CD8-positive, alpha-beta memory T cell (primary cell): ENCODE data around the gene NFX1. TPM values are rescaled to one million over a fixed set of nuclear protein-coding genes. Genes with fewer than 3 reads are reported as not detected.
"Not testable (repeated sequence)": the region's sequence is repeated elsewhere in the genome, so short reads cannot be mapped to it uniquely, and the experiment has no call there.

ENCODE experiments used
- CTCF ChIA-PET: fragments of 350-600 bp; sonication (Branson Sonifier 250); formaldehyde crosslinking; loops from one replicate; lab custom pipeline; 2021; ENCODE audit warnings: antibody characterized with exemption; lab: Charles Lee
- POLR2A ChIA-PET: fragments of 350-600 bp; sonication (Branson Sonifier 250); formaldehyde crosslinking; loops from one replicate; lab custom pipeline; 2021; ENCODE audit warnings: antibody characterized with exemption; lab: Charles Lee
- DNase-seq, 5 donors: peaks; one replicate each; pipeline versions ENCODE4 v3.0.0 to v3.0.0-alpha.2; 2020 to 2022; ENCODE audit warnings: mixed read lengths in 1 of 5
- H3K27ac ChIP-seq: one replicate; pipeline ENCODE4 v1.7.0; 2013; ENCODE audit warnings: low read depth, mild to moderate bottlenecking, low read length, moderate library complexity
- H3K27me3 ChIP-seq: 2 replicates; pipeline ENCODE4 v1.7.0; 2013; ENCODE audit warnings: low read length, mild to moderate bottlenecking; ENCODE audit not compliant: insufficient read depth, poor library complexity, severe bottlenecking
- H3K36me3 ChIP-seq: 2 replicates; pipeline ENCODE4 v1.7.0; 2013; ENCODE audit warnings: mild to moderate bottlenecking, low read length, moderate library complexity; ENCODE audit not compliant: insufficient read depth
- H3K4me1 ChIP-seq: 2 replicates; pipeline ENCODE4 v1.7.0; 2013; ENCODE audit warnings: mild to moderate bottlenecking, low read length, moderate library complexity; ENCODE audit not compliant: insufficient read depth
- H3K4me3 ChIP-seq: 2 replicates; pipeline ENCODE4 v1.7.0; 2013; ENCODE audit warnings: mild to moderate bottlenecking, low read length
- H3K9me3 ChIP-seq: 2 replicates; pipeline ENCODE4 v1.7.0; 2013; ENCODE audit warnings: mild to moderate bottlenecking, low read length
- H3K27ac Mint-ChIP-seq, 8 donors: one replicate each; pipeline ENCODE4 v1.8.0; 2020 to 2021; ENCODE audit warnings: mixed read lengths in 8 of 8, mild to moderate bottlenecking in 6 of 8, inconsistent platforms in 3 of 8, moderate library complexity in 3 of 8
- H3K27me3 Mint-ChIP-seq, 2 donors: one replicate each; pipeline ENCODE4 v1.8.0; 2020 to 2021; ENCODE audit warnings: mixed read lengths in 2 of 2, mild to moderate bottlenecking in 1 of 2, moderate library complexity in 1 of 2
- H3K36me3 Mint-ChIP-seq, 3 donors: one replicate each; pipeline ENCODE4 v1.8.0; 2020 to 2021; ENCODE audit warnings: mixed read lengths in 3 of 3, inconsistent platforms in 1 of 3, mild to moderate bottlenecking in 1 of 3
- H3K4me1 Mint-ChIP-seq, 3 donors: one replicate each; pipeline ENCODE4 v1.8.0; 2020 to 2021; ENCODE audit warnings: mixed read lengths in 3 of 3, inconsistent platforms in 1 of 3, mild to moderate bottlenecking in 1 of 3
- H3K4me3 Mint-ChIP-seq, 7 donors: one replicate each; pipeline ENCODE4 v1.8.0; 2020 to 2021; ENCODE audit warnings: mixed read lengths in 7 of 7, mild to moderate bottlenecking in 6 of 7, moderate library complexity in 4 of 7, inconsistent platforms in 2 of 7
- H3K9me3 Mint-ChIP-seq, 5 donors: one replicate each; pipeline ENCODE4 v1.8.0; 2020 to 2022; ENCODE audit warnings: mixed read lengths in 5 of 5, mild to moderate bottlenecking in 3 of 5, moderate library complexity in 2 of 5, inconsistent platforms in 1 of 5
- polyA plus RNA-seq: library from polyadenylated mRNA; unstranded; fragments of 300-500 nt; fragmentation: Illumina TruSeq; gene quantifications from one replicate; pipeline ENCODE4 v1.2.3, GENCODE V29; 2021
- total RNA-seq, 2 experiments: library from RNA; stranded (reverse); gene quantifications; one replicate each; pipeline ENCODE4 v1.2.3, GENCODE V29; 2021

Gene NFX1
- total and polyA plus RNA-seq, 3 experiments from 2014 or later: 38.8 to 45.6 (median 42.7) TPM

DNA sequence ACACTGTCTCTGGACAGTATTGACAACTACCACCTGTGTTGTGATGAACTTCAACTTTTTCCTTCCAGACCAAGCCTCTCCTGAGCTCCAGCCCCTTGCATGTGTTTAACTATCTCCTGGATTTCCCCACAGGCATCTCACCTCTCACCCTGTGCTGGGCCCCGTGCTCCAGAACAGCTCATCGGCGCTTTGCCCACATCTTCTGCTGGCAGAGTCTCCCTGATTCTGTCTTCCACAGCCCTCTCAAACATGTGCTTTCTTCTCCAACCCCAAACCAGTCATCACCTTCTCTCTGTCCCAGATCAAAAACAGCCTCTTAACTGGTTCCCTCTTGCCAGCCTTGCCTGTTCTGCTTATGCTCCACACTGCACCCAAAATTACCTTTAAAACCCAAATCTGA is 103.7 kb downstream of the NFX1 start:
- H3K27me3 Mint-ChIP-seq: peaks cover 4 to 14% of the 10 kb centered on the region in 2 donors
- H3K27ac ChIP-seq, H3K36me3 ChIP-seq, DNase-seq, POLR2A ChIA-PET, H3K9me3 Mint-ChIP-seq, H3K4me3 ChIP-seq, H3K4me1 Mint-ChIP-seq, H3K36me3 Mint-ChIP-seq, H3K27me3 ChIP-seq, H3K9me3 ChIP-seq, H3K4me3 Mint-ChIP-seq, H3K4me1 ChIP-seq: not testable (repeated sequence)
- CTCF ChIA-PET: interaction anchor here (0.9 kb wide), 1 partner anchor 19 kb away, joined by 3 read pairs; no protein-coding TSS in a partner anchor
- peak overlapping the region in 1 of 8 donors; percentile 40 for H3K27ac Mint-ChIP-seq

DNA sequence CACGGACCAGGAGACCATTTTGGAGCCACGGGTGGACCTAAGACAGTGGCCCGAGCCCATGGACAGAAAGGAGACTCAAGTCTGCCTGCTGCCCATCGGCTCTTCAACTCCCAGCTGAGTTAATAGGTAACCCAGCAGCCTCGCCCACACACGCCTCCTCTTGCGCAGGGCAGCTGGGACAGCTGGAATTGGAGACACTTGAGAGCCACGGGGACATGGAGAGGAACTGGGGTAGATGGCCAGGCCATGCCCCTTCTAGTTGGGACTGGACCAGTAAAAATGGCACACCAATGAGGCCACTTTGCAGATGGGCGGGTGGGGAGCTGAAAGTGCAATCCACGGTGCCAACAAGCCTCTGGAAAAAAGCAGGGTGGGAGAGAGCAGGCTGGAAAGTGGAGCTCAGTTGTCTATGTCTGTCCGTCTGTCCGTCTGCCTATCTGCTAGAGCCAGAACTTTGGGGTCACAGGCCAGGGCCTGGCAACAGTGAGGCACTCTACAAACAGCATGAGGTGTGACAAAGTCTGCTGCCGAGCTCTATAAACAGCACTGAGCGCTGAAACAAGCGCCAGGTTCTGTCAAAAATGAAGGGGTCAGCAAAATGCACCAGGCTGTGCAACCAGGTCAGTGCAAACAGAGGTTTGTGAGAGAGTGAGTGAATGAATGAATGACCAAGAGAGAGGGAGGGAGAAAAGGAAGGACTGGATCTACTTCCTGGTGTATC is 105.0 kb downstream of the NFX1 start:
- H3K36me3 ChIP-seq, CTCF ChIA-PET, H3K36me3 Mint-ChIP-seq, POLR2A ChIA-PET, H3K27me3 ChIP-seq, H3K4me3 ChIP-seq, DNase-seq, H3K27ac Mint-ChIP-seq, H3K9me3 ChIP-seq, H3K27ac ChIP-seq, H3K4me1 ChIP-seq, H3K9me3 Mint-ChIP-seq, H3K4me1 Mint-ChIP-seq, H3K4me3 Mint-ChIP-seq: not testable (repeated sequence)
- peaks cover 4 to 14% of the 10 kb centered on the region in 2 donors for H3K27me3 Mint-ChIP-seq

DNA sequence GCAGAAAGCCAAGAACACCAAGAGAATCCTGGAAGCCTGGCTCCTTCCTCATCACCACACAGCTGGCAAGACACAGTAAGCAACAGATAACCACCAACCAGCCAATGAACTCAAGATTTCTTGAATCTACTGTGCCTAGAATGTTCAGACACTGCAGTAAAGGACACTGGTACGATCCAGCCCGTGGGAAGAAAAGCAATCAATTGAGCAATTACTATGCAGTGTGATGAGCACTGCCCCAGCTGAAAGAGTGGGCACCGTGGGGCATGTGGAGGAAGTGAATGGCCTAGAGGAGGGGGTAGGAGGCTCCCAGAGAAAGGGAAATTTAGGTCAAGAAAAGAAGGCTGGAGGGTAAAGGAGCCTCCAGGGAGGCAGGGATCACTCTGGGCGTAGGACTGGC is 107.5 kb downstream of the NFX1 start:
- H3K4me3 Mint-ChIP-seq, CTCF ChIA-PET, DNase-seq, POLR2A ChIA-PET, H3K36me3 Mint-ChIP-seq, H3K4me1 ChIP-seq, H3K4me1 Mint-ChIP-seq, H3K27ac Mint-ChIP-seq, H3K27ac ChIP-seq, H3K9me3 ChIP-seq, H3K36me3 ChIP-seq, H3K9me3 Mint-ChIP-seq, H3K4me3 ChIP-seq, H3K27me3 ChIP-seq: not testable (repeated sequence)
- H3K27me3 Mint-ChIP-seq: peaks cover 4 to 14% of the 10 kb centered on the region in 2 donors

DNA sequence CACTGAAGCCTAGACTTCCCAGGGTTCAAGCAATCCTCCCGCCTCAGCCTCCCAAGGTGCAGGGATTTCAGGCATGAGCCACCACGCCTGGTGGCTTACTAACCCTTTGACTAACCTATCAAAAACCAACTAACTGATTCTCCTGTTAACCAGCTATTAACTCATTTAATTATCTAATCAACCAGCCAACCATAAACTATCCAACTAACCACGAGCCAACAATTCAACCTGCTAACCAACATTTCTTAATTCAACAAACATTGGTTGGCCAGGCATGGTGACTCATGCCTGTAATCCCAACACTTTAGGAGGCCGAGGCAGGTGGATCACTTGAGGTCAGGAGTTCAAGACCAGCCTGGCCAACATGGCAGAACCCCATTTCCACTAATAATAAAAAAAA is 108.7 kb downstream of the NFX1 start:
- H3K9me3 ChIP-seq, H3K9me3 Mint-ChIP-seq, H3K36me3 Mint-ChIP-seq, H3K27ac ChIP-seq, H3K27me3 ChIP-seq, DNase-seq, H3K4me3 Mint-ChIP-seq, H3K4me3 ChIP-seq, H3K36me3 ChIP-seq, POLR2A ChIA-PET, H3K4me1 ChIP-seq, H3K4me1 Mint-ChIP-seq, H3K27me3 Mint-ChIP-seq, H3K27ac Mint-ChIP-seq: not testable (repeated sequence)
- CTCF ChIA-PET: interaction anchor here (0.9 kb wide), 1 partner anchor 25 kb away, joined by 3 read pairs; no protein-coding TSS in a partner anchor

DNA sequence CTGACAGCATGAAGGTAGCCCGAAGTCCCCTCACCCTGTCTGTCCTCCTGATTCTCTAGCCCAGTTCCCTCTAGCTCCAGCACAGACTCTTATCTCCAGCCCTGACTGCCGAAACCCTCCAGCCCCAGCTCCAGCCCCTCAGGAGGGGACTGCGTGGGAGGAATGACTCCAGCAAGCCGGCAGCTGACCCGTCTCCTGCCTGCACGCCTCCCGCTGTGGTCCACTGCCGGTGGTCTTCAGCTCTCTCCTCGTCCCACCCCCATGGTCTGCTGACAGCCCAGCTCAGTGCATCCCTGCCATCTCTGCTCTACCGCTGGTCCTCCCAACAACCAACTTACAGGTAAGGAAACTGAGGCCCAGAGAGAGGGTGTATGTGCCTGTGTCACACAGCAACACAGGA is 111.5 kb downstream of the NFX1 start:
- H3K27ac Mint-ChIP-seq, H3K4me1 Mint-ChIP-seq, DNase-seq, POLR2A ChIA-PET, H3K36me3 ChIP-seq, H3K27me3 Mint-ChIP-seq, H3K9me3 ChIP-seq, H3K4me3 Mint-ChIP-seq, H3K9me3 Mint-ChIP-seq, H3K4me1 ChIP-seq, H3K27me3 ChIP-seq, H3K36me3 Mint-ChIP-seq, H3K27ac ChIP-seq, H3K4me3 ChIP-seq: not testable (repeated sequence)
- CTCF ChIA-PET: interaction anchor here (4.4 kb wide), 1 partner anchor 64 kb away, joined by 64 read pairs; no protein-coding TSS in a partner anchor

DNA sequence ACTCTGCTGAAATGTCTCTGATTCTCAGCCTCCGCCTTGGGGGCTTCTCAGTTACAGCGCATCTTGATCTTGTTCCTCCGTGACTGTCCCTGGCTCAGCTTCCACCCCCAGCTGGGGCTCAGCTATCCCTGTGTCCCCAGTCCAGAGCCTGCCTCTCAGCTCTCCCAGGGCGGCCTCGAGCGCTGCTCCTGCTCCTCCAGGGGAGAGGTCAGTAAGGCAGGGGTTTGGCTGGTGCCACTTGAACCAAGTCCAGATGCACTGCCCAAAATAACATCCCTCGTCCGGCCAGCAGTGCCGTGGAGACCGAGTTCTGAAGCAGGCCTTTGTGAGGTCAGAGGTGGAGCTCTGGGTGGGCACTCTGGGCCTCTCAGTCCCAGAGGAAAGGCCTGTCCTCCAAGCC is 112.1 kb downstream of the NFX1 start, which contains the start of gene AQP7:
Gene AQP7, minus strand, starts transcription at position 198 of the 400 bp plus-strand sequence. CDS start 1,306 bp downstream, outside the sequence.
- not testable (repeated sequence) for H3K27me3 Mint-ChIP-seq, H3K4me1 Mint-ChIP-seq

DNA sequence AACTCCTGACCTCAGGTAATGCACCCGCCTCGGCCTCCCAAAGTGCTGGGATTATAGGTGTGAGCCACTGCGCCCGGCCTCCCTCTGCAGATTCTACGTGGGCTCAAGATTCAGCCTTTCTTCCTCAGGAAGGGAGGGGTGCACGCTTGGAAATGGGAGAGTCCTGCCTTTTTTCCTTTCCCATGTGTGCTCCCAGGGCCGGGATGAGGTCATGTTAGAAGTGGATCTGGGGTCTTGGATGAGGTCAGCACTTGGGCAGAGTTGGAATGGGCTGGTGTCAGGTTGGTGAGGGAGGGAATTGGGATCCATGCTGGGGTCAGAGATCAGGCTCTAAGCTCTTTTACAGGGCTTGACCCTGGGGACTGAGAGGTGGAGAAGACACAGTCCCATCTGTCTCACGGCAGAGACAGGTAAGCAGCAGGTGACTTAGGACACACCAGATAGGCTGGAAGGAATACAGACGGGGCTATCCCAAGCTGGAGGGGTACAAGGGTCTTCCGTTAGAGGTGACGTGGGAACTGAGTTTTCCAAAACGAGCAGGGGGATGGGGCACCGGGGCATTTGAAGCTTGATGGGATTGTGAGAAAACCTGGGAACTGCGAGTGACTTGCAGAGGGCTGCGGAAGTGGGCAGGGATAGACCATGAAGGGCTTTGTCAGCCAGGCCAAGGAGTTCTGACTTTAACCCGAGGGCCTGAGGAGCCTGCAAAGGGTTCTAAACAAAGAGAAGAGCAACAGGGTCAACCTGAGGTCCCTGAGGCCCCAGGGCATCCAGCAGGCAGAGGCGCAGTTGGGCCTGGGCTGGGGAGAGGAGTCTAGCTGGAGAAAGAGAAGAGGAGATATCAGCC is 113.8 kb downstream of the NFX1 start:
- H3K9me3 Mint-ChIP-seq: no peaks in the 10 kb centered on the region
- H3K36me3 Mint-ChIP-seq: no peaks in the 10 kb centered on the region
- H3K36me3 ChIP-seq: no peaks in the 10 kb centered on the region
- DNase-seq: no peak
- no peak overlapping the region for H3K4me3 Mint-ChIP-seq
- POLR2A ChIA-PET: interaction anchor here (0.6 to 1.3 kb wide), 3 partner anchors 49 to 220 kb away, joined by 3 to 4 read pairs (median 4); no protein-coding TSS in a partner anchor
- no peaks in the 10 kb centered on the region for H3K4me1 Mint-ChIP-seq
- no peaks in the 10 kb centered on the region for H3K4me1 ChIP-seq
- no peak overlapping the region for H3K27ac ChIP-seq
- no peaks in the 10 kb centered on the region for H3K9me3 ChIP-seq
- H3K27me3 ChIP-seq: no peaks in the 10 kb centered on the region
- H3K4me3 ChIP-seq: no peak overlapping the region
- peaks cover 0 to 4% of the 10 kb centered on the region in 2 donors for H3K27me3 Mint-ChIP-seq
- H3K27ac Mint-ChIP-seq: peak overlapping the region in 5 of 8 donors; percentile 40 to 83 (median 61)
- CTCF ChIA-PET: interaction anchor here (0.7 to 4.4 kb wide), 12 partner anchors 9 to 69 kb away, joined by 3 to 64 read pairs (median 10); partner anchors contain the start of genes AQP3 and NOL6

More for the DNA sequence above, 112.1 kb downstream of the NFX1 start, which contains the start of gene AQP7:
- H3K36me3 ChIP-seq, H3K4me1 ChIP-seq, H3K9me3 Mint-ChIP-seq, H3K9me3 ChIP-seq, H3K4me3 Mint-ChIP-seq, POLR2A ChIA-PET, H3K27me3 ChIP-seq, H3K27ac ChIP-seq, DNase-seq, H3K4me3 ChIP-seq, H3K36me3 Mint-ChIP-seq: not testable (repeated sequence)
- H3K27ac Mint-ChIP-seq: peak within 1 kb of the TSS in 4 of 8 donors; percentile 20 to 86 (median 58)
- CTCF ChIA-PET: interaction anchor here (3.1 to 4.4 kb wide), 5 partner anchors 13 to 71 kb away, joined by 15 to 64 read pairs (median 35); partner anchors contain the start of genes AQP3 and NOL6
